Panc1 (cell line): ENCODE results near the gene NOL9.

Experiments
- CTCF ChIP-seq: fragments of 450-650 bp; IDR thresholded peaks from 2 replicates; pipeline ENCODE4 v1.5.1; 2017; ENCODE audit warnings: mild to moderate bottlenecking
- POLR2AphosphoS5 ChIP-seq: IDR thresholded peaks from 2 replicates; pipeline ENCODE4 v1.6.1; 2012; ENCODE audit warnings: mild to moderate bottlenecking, low read depth, low read length, moderate library complexity
- REST ChIP-seq, 2 experiments: IDR thresholded peaks; 2 replicates each; pipeline ENCODE4 v1.6.1; 2011 to 2012; ENCODE audit warnings: low read depth in 2 of 2, control low read depth in 1 of 2, low read length in 1 of 2, mild to moderate bottlenecking in 1 of 2, moderate library complexity in 1 of 2; ENCODE audit not compliant: insufficient read depth in 1 of 2
- SIN3A ChIP-seq: IDR thresholded peaks from 2 replicates; pipeline ENCODE4 v1.6.1; 2012; ENCODE audit warnings: low read depth, mild to moderate bottlenecking, low read length, moderate library complexity, borderline replicate concordance; ENCODE audit not compliant: insufficient read depth
- TCF7L2 ChIP-seq: IDR thresholded peaks from 2 replicates; pipeline ENCODE4 v1.6.1; 2011; ENCODE audit warnings: mild to moderate bottlenecking, low read depth, low read length, inconsistent platforms

GRCh38 chr1:6484826-6485167 is 69.5 kb downstream of the NOL9 start:
- TF ChIP-seq CTCF (no peak), SIN3A (no peak), TCF7L2 (no peak), REST (IDR thresholded peaks at IDR 0.05; ENCODE audit: insufficient read depth in 1 of 2, low read depth in 2 of 2, low read length in 1 of 2) (no peak), POLR2AphosphoS5 (no peak)
